ENCODE measurements around the gene WEE2. TPM values are rescaled to one million over a fixed set of nuclear protein-coding genes. Genes with fewer than 3 reads are reported as not detected.

The WEE2 gene
- total RNA-seq, 1 donor: not detected

DNA sequence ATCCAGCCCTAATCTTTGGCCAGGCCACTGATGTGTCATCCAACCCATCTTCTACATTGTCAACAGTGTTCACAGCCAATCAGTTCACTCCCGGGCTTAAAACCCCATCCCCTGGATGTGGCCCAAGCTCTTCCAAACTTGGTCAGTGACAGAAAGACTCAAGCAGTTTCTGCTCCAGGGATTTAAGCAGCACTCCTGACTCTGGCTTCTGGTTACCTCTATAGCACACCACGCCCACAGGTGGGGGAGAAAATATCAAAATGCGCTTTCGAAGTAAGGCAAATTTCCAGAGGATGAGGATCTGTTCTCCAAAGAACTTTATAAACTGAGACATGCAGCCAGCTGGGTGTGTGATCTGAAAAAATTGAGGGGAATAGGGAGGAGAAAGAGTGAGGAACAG lies 42.1 kb upstream of the WEE2 start:
- no peak for DNase-seq (ENCODE audit: low read depth)
- no peak overlapping the region for H3K4me3 ChIP-seq (ENCODE audit: low read depth, low read length)
- TF ChIP-seq, protein P1, sequence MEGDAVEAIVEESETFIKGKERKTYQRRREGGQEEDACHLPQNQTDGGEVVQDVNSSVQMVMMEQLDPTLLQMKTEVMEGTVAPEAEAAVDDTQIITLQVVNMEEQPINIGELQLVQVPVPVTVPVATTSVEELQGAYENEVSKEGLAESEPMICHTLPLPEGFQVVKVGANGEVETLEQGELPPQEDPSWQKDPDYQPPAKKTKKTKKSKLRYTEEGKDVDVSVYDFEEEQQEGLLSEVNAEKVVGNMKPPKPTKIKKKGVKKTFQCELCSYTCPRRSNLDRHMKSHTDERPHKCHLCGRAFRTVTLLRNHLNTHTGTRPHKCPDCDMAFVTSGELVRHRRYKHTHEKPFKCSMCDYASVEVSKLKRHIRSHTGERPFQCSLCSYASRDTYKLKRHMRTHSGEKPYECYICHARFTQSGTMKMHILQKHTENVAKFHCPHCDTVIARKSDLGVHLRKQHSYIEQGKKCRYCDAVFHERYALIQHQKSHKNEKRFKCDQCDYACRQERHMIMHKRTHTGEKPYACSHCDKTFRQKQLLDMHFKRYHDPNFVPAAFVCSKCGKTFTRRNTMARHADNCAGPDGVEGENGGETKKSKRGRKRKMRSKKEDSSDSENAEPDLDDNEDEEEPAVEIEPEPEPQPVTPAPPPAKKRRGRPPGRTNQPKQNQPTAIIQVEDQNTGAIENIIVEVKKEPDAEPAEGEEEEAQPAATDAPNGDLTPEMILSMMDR (IDR thresholded peaks at IDR 0.05; ENCODE audit: insufficient read depth, low read depth, low read length): no peak

DNA sequence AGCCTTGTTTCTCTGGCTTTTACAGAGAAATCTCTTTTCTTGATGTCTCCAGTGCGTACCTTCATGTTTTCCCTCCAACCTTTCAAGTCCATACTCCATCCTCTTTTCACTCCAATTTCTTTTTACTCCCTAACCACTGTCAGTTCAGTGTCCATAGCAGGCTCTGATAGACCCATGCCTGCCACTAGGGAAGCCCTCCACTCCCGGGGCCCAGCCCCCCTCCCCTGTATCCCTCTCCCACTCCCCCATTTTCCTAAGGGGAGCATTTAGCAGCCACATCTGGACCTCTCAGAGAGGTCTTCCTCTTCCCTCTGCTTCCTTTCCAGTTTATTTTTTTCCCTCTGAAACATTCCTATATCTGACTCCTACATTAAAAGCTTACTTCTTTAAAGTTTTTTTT lies 39.3 kb upstream of the WEE2 start:
- TF ChIP-seq, protein P1 (IDR thresholded peaks at IDR 0.05; ENCODE audit: insufficient read depth, low read depth, low read length): no peak
- DNase-seq (ENCODE audit: low read depth): no peak
- no peak overlapping the region for H3K4me3 ChIP-seq (ENCODE audit: low read depth, low read length)

GRCh38 chr7:141671705-141672496 lies 36.3 kb upstream of the WEE2 start:
- peak; percentile 12 for DNase-seq (ENCODE audit: low read depth)

GRCh38 chr7:141673346-141673745 lies 34.8 kb upstream of the WEE2 start:
- TF ChIP-seq, protein P1 (IDR thresholded peaks at IDR 0.05; ENCODE audit: insufficient read depth, low read depth, low read length): no peak
- H3K4me3 ChIP-seq (ENCODE audit: low read depth, low read length): no peak overlapping the region
- DNase-seq (ENCODE audit: low read depth): no peak

More at GRCh38 chr7:141671705-141672496, 36.3 kb upstream of the WEE2 start:
- no peak overlapping the region for H3K4me3 ChIP-seq (ENCODE audit: low read depth, low read length)
- TF ChIP-seq, protein P1 (IDR thresholded peaks at IDR 0.05; ENCODE audit: insufficient read depth, low read depth, low read length): no peak

DNA sequence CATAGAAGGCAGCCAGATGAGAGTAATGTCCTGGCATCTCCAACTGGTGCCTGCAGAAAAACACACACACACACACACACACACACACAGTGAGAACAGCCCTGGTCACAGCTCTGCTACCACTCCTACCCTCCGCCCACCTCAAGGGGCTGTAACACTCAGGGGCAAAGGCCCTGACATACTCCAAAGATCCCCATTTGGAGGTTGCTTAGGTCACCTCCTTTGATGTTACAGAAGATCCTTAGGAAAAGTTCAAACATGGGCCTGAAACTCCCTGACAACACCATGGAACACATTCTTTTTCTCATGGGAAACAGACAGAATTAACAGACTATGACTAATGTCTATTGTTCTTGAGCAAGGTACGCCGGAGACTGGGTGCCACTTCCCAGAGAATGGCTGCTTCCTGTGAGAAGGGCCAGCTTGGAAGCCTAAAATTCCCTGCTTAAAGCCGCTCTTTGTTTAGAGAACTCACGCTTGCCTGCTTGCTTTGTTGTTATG lies 33.9 kb upstream of the WEE2 start:
- TF ChIP-seq, protein P1 (IDR thresholded peaks at IDR 0.05; ENCODE audit: insufficient read depth, low read depth, low read length): no peak
- no peak overlapping the region for H3K4me3 ChIP-seq (ENCODE audit: low read depth, low read length)
- DNase-seq (ENCODE audit: low read depth): no peak

- no peak for DNase-seq (ENCODE audit: low read depth)
- H3K4me3 ChIP-seq (ENCODE audit: low read depth, low read length): no peak overlapping the region
- TF ChIP-seq, protein P1 (IDR thresholded peaks at IDR 0.05; ENCODE audit: insufficient read depth, low read depth, low read length): peak; percentile 33
These were observed 33.5 kb upstream of the WEE2 start for GRCh38 chr7:141674702-141675101.

All from fibroblast of villous mesenchyme (primary cell).